Caco-2 (cell line): ENCODE results near the gene TBPL2. TPM values are rescaled to one million over a fixed set of nuclear protein-coding genes. Genes with fewer than 3 reads are reported as not detected.

ENCODE experiments used
- BruUV-seq: library from RNA; stranded (reverse); fragments of 400-500 nt; replicated peaks from 2 replicates; lab custom pipeline; 2021; lab: Mats Ljungman, UMichigan
- CTCF ChIA-PET: fragments of 300-600 bp; sonication (Branson Sonifier 250); formaldehyde crosslinking; loops from one replicate; lab custom pipeline; 2022; ENCODE audit warnings: antibody characterized with exemption; lab: Charles Lee
- POLR2A ChIA-PET: fragments of 300-600 bp; sonication (Branson Sonifier 250); formaldehyde crosslinking; loops from one replicate; lab custom pipeline; 2022; ENCODE audit warnings: antibody characterized with exemption; lab: Charles Lee
- DNase-seq, 2 experiments: peaks; one replicate each; pipeline versions ENCODE4 v3.0.0 to v3.0.0-alpha.2; 2020 to 2022
- H3K27me3 ChIP-seq: replicated peaks from 2 replicates; pipeline ENCODE4 v1.6.0; 2011; ENCODE audit warnings: low read length; ENCODE audit not compliant: control insufficient read depth, insufficient read depth
- H3K36me3 ChIP-seq: 2 replicates; pipeline ENCODE4 v1.5.1; 2011; ENCODE audit warnings: low read length; ENCODE audit not compliant: control insufficient read depth, insufficient read depth
- H3K4me1 ChIP-seq: fragments of 250-450 bp; sonication (Bioruptor Pico); 2 replicates; pipeline ENCODE4 v1.5.1; 2020; ENCODE audit warnings: mild to moderate bottlenecking
- H3K4me3 ChIP-seq: 2 replicates; pipeline ENCODE4 v1.5.1; 2011; ENCODE audit warnings: low read depth, mild to moderate bottlenecking, control low read depth, low read length
- H3K9me3 ChIP-seq: fragments of 250-450 bp; sonication (Bioruptor Pico); 2 replicates; pipeline ENCODE4 v1.5.1; 2020; ENCODE audit warnings: mild to moderate bottlenecking, moderate library complexity
- H3K27ac Mint-ChIP-seq: one replicate; pipeline ENCODE4 v1.8.0; 2022; ENCODE audit warnings: mixed read lengths; ENCODE audit not compliant: unreplicated experiment
- H3K27me3 Mint-ChIP-seq: one replicate; pipeline ENCODE4 v1.8.0; 2022; ENCODE audit warnings: mixed read lengths; ENCODE audit not compliant: insufficient read depth, unreplicated experiment
- H3K36me3 Mint-ChIP-seq: one replicate; pipeline ENCODE4 v1.8.0; 2022; ENCODE audit warnings: mild to moderate bottlenecking, mixed read lengths; ENCODE audit not compliant: insufficient read depth, unreplicated experiment
- H3K4me1 Mint-ChIP-seq: one replicate; pipeline ENCODE4 v1.8.0; 2022; ENCODE audit warnings: low read depth, mixed read lengths; ENCODE audit not compliant: unreplicated experiment
- H3K4me3 Mint-ChIP-seq: one replicate; pipeline ENCODE4 v1.8.0; 2022; ENCODE audit warnings: mild to moderate bottlenecking, moderate library complexity, mixed read lengths; ENCODE audit not compliant: unreplicated experiment
- H3K9me3 Mint-ChIP-seq: one replicate; pipeline ENCODE4 v1.8.0; 2022; ENCODE audit warnings: mixed read lengths; ENCODE audit not compliant: unreplicated experiment
- intact Hi-C: fragments of 100-400 bp; cut with micrococcal nuclease; formaldehyde crosslinking; loops from one replicate; pipeline ENCODE4 v1.10.0; 2022; ENCODE audit not compliant: unreplicated experiment
- total RNA-seq: library from RNA; stranded (reverse); gene quantifications from 2 replicates; pipeline ENCODE4 v1.2.3, GENCODE V29; 2022
- TF ChIP-seq, protein P1 (sequence below), 2 experiments: fragments of 200-600 bp in 1 of 2; IDR thresholded peaks; 1 replicate in 1 of 2; 2 replicates in 1 of 2; pipeline versions ENCODE4 v1.5.1 to v1.8.0; 2011 to 2022; ENCODE audit warnings: antibody characterized with exemption in 1 of 2, control low read depth in 1 of 2, inconsistent platforms in 1 of 2, low read depth in 1 of 2, low read length in 1 of 2, mild to moderate bottlenecking in 1 of 2, moderate library complexity in 1 of 2; ENCODE audit not compliant: insufficient read depth in 1 of 2, severe bottlenecking in 1 of 2, unreplicated experiment in 1 of 2

Gene TBPL2
- total RNA-seq, 1 experiment from 2014 or later = not detected

- BruUV-seq = no TSS peak
- no peaks in the 10 kb centered on the region for H3K27me3 ChIP-seq
- no peaks in the 10 kb centered on the region for H3K36me3 ChIP-seq
- ChIA-PET CTCF (no interaction called here), POLR2A (no interaction called here)
- H3K4me3 ChIP-seq = no peak overlapping the region
- no peak overlapping the region for H3K27ac Mint-ChIP-seq
- H3K36me3 Mint-ChIP-seq = no peaks in the 10 kb centered on the region
- DNase-seq = no peak
- H3K9me3 Mint-ChIP-seq = no peaks in the 10 kb centered on the region
- H3K4me1 ChIP-seq = no peaks in the 10 kb centered on the region
- peaks cover 3% of the 10 kb centered on the region for H3K27me3 Mint-ChIP-seq
- no peak overlapping the region for H3K4me3 Mint-ChIP-seq
- no peaks in the 10 kb centered on the region for H3K9me3 ChIP-seq
- TF ChIP-seq, protein P1, sequence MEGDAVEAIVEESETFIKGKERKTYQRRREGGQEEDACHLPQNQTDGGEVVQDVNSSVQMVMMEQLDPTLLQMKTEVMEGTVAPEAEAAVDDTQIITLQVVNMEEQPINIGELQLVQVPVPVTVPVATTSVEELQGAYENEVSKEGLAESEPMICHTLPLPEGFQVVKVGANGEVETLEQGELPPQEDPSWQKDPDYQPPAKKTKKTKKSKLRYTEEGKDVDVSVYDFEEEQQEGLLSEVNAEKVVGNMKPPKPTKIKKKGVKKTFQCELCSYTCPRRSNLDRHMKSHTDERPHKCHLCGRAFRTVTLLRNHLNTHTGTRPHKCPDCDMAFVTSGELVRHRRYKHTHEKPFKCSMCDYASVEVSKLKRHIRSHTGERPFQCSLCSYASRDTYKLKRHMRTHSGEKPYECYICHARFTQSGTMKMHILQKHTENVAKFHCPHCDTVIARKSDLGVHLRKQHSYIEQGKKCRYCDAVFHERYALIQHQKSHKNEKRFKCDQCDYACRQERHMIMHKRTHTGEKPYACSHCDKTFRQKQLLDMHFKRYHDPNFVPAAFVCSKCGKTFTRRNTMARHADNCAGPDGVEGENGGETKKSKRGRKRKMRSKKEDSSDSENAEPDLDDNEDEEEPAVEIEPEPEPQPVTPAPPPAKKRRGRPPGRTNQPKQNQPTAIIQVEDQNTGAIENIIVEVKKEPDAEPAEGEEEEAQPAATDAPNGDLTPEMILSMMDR (IDR thresholded peaks at IDR 0.05; ENCODE audit: insufficient read depth in 1 of 2, low read depth in 1 of 2, low read length in 1 of 2, severe bottlenecking in 1 of 2, unreplicated experiment in 1 of 2) = no peak
- intact Hi-C loops = loop anchor here (10.0 kb wide), 1 partner anchor 222 kb away; no protein-coding TSS in a partner anchor
- H3K4me1 Mint-ChIP-seq = peaks cover 6% of the 10 kb centered on the region
These were observed 7.8 kb downstream of the TBPL2 start for GRCh38 chr14:55432628-55433027.

GRCh38 chr14:55430024-55430690 is 10.3 kb downstream of the TBPL2 start:
- H3K9me3 Mint-ChIP-seq = no peaks in the 10 kb centered on the region
- no peaks in the 10 kb centered on the region for H3K27me3 Mint-ChIP-seq
- H3K27ac Mint-ChIP-seq = no peak overlapping the region
- TF ChIP-seq, protein P1 (IDR thresholded peaks at IDR 0.05; ENCODE audit: insufficient read depth in 1 of 2, low read depth in 1 of 2, low read length in 1 of 2, severe bottlenecking in 1 of 2, unreplicated experiment in 1 of 2) = peak; percentile 36 to 38
- Histone ChIP-seq H3K4me3 (no peak overlapping the region), H3K9me3 (no peaks in the 10 kb centered on the region), H3K36me3 (no peaks in the 10 kb centered on the region), H3K27me3 (no peaks in the 10 kb centered on the region), H3K4me1 (no peaks in the 10 kb centered on the region; the same call in 1 of the 2 replicates)
- POLR2A ChIA-PET = no interaction called here
- no peaks in the 10 kb centered on the region for H3K36me3 Mint-ChIP-seq
- BruUV-seq = no TSS peak
- CTCF ChIA-PET = interaction anchor here (1.0 kb wide), 1 partner anchor 101 kb away, joined by 10 read pairs; no protein-coding TSS in a partner anchor
- H3K4me3 Mint-ChIP-seq = no peak overlapping the region
- intact Hi-C loops = loop anchor here (1.0 to 10.0 kb wide), 3 partner anchors 159 to 225 kb away; partner anchors contain the start of gene FBXO34
- H3K4me1 Mint-ChIP-seq = peaks cover 13% of the 10 kb centered on the region
- DNase-seq = peak; percentile 49 to 69

DNA sequence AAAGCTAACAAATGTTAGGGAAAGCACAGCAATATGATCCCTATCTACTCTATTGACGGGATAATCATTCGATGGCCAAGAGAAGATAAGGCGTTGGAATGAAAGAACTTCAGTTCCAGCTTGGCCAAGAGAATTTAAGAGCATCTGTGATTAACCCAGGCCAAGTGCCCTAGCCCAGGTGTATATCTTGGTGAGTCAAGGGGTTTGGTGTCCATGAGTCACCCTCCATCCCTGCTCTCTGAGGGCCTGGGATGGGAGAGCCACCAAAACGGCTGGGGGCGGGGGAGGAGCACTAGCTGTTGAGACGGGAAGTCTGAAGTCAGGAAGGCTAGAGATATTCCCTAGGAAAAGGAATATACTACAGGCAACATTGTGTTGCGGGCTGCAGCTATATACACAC is 13.0 kb downstream of the TBPL2 start:
- Histone ChIP-seq H3K27me3 (no peaks in the 10 kb centered on the region), H3K9me3 (no peaks in the 10 kb centered on the region), H3K4me3 (no peak overlapping the region), H3K4me1 (no peaks in the 10 kb centered on the region; the same call in 1 of the 2 replicates), H3K36me3 (no peaks in the 10 kb centered on the region)
- Mint-ChIP-seq H3K27me3 (peaks cover 3% of the 10 kb centered on the region), H3K36me3 (no peaks in the 10 kb centered on the region), H3K4me3 (no peak overlapping the region), H3K27ac (no peak overlapping the region), H3K9me3 (no peaks in the 10 kb centered on the region), H3K4me1 (peaks cover 13% of the 10 kb centered on the region)
- BruUV-seq = no TSS peak
- ChIA-PET CTCF (interaction anchor here (1.1 kb wide), 1 partner anchor 11 kb away, joined by 5 read pairs; no protein-coding TSS in a partner anchor), POLR2A (no interaction called here)
- TF ChIP-seq, protein P1 (IDR thresholded peaks at IDR 0.05; ENCODE audit: insufficient read depth in 1 of 2, low read depth in 1 of 2, low read length in 1 of 2, severe bottlenecking in 1 of 2, unreplicated experiment in 1 of 2) = no peak
- intact Hi-C loops = no loop called here
- DNase-seq = no peak
